GM18499 (cell line): ENCODE measurements around the gene GALNTL6.
A peak's percentile ranks its signal among the peaks of the same experiment; 100 is the strongest.
"Not testable (repeated sequence)": the region's sequence is repeated elsewhere in the genome, so short reads cannot be mapped to it uniquely, and the experiment has no call there.

Source experiments
- ATAC-seq: cut with Tn5 transposase; IDR thresholded peaks from one replicate; pipeline ENCODE4 v1.9.1; 2021; ENCODE audit warnings: moderate number of reproducible peaks; ENCODE audit not compliant: insufficient read depth, unreplicated experiment

The GALNTL6 gene

GRCh38 chr4:172777729-172778431 lies 964.7 kb downstream of the GALNTL6 start:
- no peak for ATAC-seq

GRCh38 chr4:172778583-172778982 lies 965.4 kb downstream of the GALNTL6 start:
- no peak for ATAC-seq

GRCh38 chr4:172780566-172781081 lies 967.4 kb downstream of the GALNTL6 start:
- no peak for ATAC-seq

GRCh38 chr4:172785613-172786012 lies 972.4 kb downstream of the GALNTL6 start:
- ATAC-seq: no peak

- no peak for ATAC-seq
Measured at GRCh38 chr4:172786039-172786792, 973.0 kb downstream of the GALNTL6 start.

GRCh38 chr4:172787111-172787510 lies 973.9 kb downstream of the GALNTL6 start:
- no peak for ATAC-seq

- no peak for ATAC-seq
Measured at GRCh38 chr4:172791841-172792240, 978.6 kb downstream of the GALNTL6 start.

- ATAC-seq: no peak
Measured at GRCh38 chr4:172793565-172794306, 980.5 kb downstream of the GALNTL6 start.

GRCh38 chr4:172794307-172794703 lies 981.1 kb downstream of the GALNTL6 start:
- no peak for ATAC-seq

- not testable (repeated sequence) for ATAC-seq
Measured at GRCh38 chr4:172797281-172797680, 984.1 kb downstream of the GALNTL6 start.

- no peak for ATAC-seq
Measured at GRCh38 chr4:172802032-172802431, 988.8 kb downstream of the GALNTL6 start.

GRCh38 chr4:172806841-172807240 lies 993.6 kb downstream of the GALNTL6 start:
- ATAC-seq: no peak

GRCh38 chr4:172808196-172808595 lies 995.0 kb downstream of the GALNTL6 start:
- ATAC-seq: no peak

GRCh38 chr4:172809319-172809718 lies 996.1 kb downstream of the GALNTL6 start:
- ATAC-seq: no peak

GRCh38 chr4:172813359-172813923 lies 1000.2 kb downstream of the GALNTL6 start:
- peak; percentile 87 for ATAC-seq

- no peak for ATAC-seq
Measured at GRCh38 chr4:172815499-172816164, 1002.4 kb downstream of the GALNTL6 start.

GRCh38 chr4:172818901-172819300 lies 1005.7 kb downstream of the GALNTL6 start:
- ATAC-seq: no peak

- ATAC-seq: no peak
Measured at GRCh38 chr4:172819353-172819752, 1006.1 kb downstream of the GALNTL6 start.

- ATAC-seq: no peak
Measured at GRCh38 chr4:172822331-172822730, 1009.1 kb downstream of the GALNTL6 start.

GRCh38 chr4:172826346-172826745 lies 1013.1 kb downstream of the GALNTL6 start:
- no peak for ATAC-seq
